Left lung (tissue), 10 donors: ENCODE data around the gene CASP8AP2. TPM values are rescaled to one million over a fixed set of nuclear protein-coding genes. Genes with fewer than 3 reads are reported as not detected.

ENCODE experiments used
- ATAC-seq: fragments of 200-7000 bp; cut with Tn5 transposase; one replicate; pipeline ENCODE4 v1.9.1; 2020; ENCODE audit warnings: moderate library complexity
- DNase-seq, 4 donors: peaks; one replicate each; pipeline ENCODE4 v3.0.0-alpha.2; 2013 to 2020
- H3K27ac ChIP-seq, 2 donors: fragments of 200-600 bp; sonication (generic) in 1 of 2; one replicate each; pipeline versions ENCODE4 v1.5.0 to v1.8.0; 2020 to 2021
- H3K27me3 ChIP-seq, 2 donors: fragments of 200-600 bp; sonication (generic) in 1 of 2; one replicate each; pipeline versions ENCODE4 v1.5.0 to v1.8.0; 2020 to 2021
- H3K36me3 ChIP-seq, 2 donors: fragments of 200-600 bp; sonication (generic) in 1 of 2; one replicate each; pipeline versions ENCODE4 v1.5.0 to v1.8.0; 2020 to 2021
- H3K4me1 ChIP-seq, 2 donors: fragments of 200-600 bp; one replicate each; pipeline ENCODE4 v1.8.0; 2021
- H3K4me3 ChIP-seq, 2 donors: fragments of 200-600 bp; sonication (generic) in 1 of 2; one replicate each; pipeline versions ENCODE4 v1.5.0 to v1.8.0; 2020 to 2021; ENCODE audit warnings: mild to moderate bottlenecking in 1 of 2
- H3K9me3 ChIP-seq, 2 donors: fragments of 200-600 bp; sonication (generic) in 1 of 2; one replicate each; pipeline versions ENCODE4 v1.5.0 to v1.8.0; 2020 to 2021
- intact Hi-C, 2 donors: fragments of 100-400 bp; cut with DNase I; formaldehyde crosslinking; loops; one replicate each; pipeline versions ENCODE4 v1.11.2 to v1.14.2; 2022
- polyA plus RNA-seq, 6 donors: library from polyadenylated mRNA; unstranded; fragments of 120-200 nt; gene quantifications; one replicate each; pipeline ENCODE4 v1.2.1, GENCODE V29; 2013; ENCODE audit not compliant: insufficient read length in 6 of 6
- total RNA-seq, 2 donors: library from RNA; stranded (reverse); fragmentation: NEBNext Ultra II Directional; extraction: Animal tissue kit (Norgen Biotek cat#: 25700); gene quantifications; one replicate each; pipeline ENCODE4 v1.2.1, GENCODE V29; 2021
- TF ChIP-seq, protein P1 (sequence below), 2 donors: fragments of 200-600 bp; sonication (generic) in 1 of 2; IDR thresholded peaks; one replicate each; pipeline versions ENCODE4 v1.5.0 to v1.8.0; 2021; ENCODE audit warnings: antibody characterized with exemption in 2 of 2
- donor health status: DM: no; HTN: yes; CAD: no.
- donor health status: DM: no; HTN: no; CAD: no.

Gene CASP8AP2
- total and polyA plus RNA-seq, 8 donors = 15.9 to 30.0 (median 23.5) TPM

DNA sequence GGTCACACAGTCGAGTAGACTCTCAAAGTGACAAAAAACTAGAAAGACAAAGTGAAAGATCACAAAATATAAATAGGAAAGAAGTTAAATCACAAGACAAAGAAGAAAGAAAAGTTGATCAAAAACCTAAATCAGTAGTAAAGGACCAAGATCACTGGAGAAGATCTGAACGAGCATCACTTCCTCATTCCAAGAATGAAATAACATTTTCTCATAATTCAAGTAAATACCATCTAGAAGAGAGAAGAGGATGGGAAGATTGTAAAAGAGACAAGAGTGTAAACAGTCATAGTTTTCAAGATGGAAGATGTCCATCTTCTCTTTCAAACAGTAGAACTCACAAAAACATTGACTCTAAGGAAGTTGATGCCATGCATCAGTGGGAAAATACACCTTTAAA, 33.0 kb downstream of the CASP8AP2 start:
- no peak overlapping the region for H3K4me3 ChIP-seq
- intact Hi-C loops = no loop called here
- no peaks in the 10 kb centered on the region for H3K9me3 ChIP-seq
- ATAC-seq (no peak), DNase-seq (no peak)
- no peaks in the 10 kb centered on the region for H3K27me3 ChIP-seq
- TF ChIP-seq, protein P1, sequence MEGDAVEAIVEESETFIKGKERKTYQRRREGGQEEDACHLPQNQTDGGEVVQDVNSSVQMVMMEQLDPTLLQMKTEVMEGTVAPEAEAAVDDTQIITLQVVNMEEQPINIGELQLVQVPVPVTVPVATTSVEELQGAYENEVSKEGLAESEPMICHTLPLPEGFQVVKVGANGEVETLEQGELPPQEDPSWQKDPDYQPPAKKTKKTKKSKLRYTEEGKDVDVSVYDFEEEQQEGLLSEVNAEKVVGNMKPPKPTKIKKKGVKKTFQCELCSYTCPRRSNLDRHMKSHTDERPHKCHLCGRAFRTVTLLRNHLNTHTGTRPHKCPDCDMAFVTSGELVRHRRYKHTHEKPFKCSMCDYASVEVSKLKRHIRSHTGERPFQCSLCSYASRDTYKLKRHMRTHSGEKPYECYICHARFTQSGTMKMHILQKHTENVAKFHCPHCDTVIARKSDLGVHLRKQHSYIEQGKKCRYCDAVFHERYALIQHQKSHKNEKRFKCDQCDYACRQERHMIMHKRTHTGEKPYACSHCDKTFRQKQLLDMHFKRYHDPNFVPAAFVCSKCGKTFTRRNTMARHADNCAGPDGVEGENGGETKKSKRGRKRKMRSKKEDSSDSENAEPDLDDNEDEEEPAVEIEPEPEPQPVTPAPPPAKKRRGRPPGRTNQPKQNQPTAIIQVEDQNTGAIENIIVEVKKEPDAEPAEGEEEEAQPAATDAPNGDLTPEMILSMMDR (IDR thresholded peaks at IDR 0.05) = no peak
- H3K4me1 ChIP-seq = no peaks in the 10 kb centered on the region
- no peak overlapping the region for H3K27ac ChIP-seq
- peaks cover 0 to 96% of the 10 kb centered on the region in 2 donors for H3K36me3 ChIP-seq

DNA sequence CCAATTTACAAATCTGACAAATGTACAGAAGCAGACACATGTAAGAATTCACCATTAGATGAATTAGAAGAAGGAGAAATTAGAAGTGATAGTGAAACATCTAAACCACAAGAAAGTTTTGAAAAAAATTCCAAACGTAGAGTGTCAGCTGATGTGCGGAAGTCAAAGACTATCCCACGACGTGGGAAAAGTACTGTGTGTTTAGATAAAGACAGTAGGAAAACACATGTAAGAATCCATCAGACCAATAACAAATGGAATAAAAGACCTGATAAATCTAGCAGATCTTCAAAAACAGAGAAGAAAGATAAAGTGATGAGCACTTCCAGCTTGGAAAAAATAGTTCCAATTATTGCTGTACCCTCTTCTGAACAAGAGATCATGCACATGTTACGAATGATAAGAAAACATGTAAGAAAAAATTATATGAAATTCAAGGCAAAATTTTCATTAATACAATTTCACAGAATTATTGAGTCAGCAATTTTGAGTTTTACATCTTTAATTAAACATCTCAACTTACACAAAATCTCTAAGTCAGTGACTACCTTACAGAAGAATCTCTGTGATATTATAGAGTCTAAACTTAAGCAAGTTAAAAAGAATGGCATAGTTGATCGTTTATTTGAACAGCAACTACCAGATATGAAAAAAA, 36.5 kb downstream of the CASP8AP2 start:
- ATAC-seq (no peak), DNase-seq (no peak)
- TF ChIP-seq, protein P1 (IDR thresholded peaks at IDR 0.05) = no peak
- Histone ChIP-seq H3K27me3 (no peaks in the 10 kb centered on the region), H3K36me3 (peaks cover 0 to 90% of the 10 kb centered on the region in 2 donors), H3K4me1 (no peaks in the 10 kb centered on the region), H3K9me3 (no peaks in the 10 kb centered on the region), H3K4me3 (no peak overlapping the region), H3K27ac (no peak overlapping the region)
- intact Hi-C loops = no loop called here

DNA sequence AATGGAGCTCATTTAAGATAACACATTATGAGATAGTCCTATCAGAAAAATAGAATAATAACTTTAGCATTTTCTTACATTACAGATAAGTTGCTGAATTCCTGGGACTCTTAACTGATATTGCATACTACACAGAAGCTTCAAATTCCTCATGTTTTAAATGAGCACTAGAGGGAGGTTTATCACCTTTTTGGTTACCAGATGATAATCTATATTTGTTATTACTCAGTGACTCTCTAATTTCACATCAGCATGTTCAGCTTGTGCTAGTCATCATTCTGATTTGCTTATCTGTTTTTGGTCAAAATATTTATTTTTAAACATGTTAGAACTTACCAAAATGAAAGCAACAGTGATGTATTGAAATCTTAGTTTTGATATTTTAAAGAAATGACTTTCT, 44.0 kb downstream of the CASP8AP2 start:
- peaks cover 0 to 57% of the 10 kb centered on the region in 2 donors for H3K36me3 ChIP-seq
- ATAC-seq (no peak), DNase-seq (no peak)
- H3K27me3 ChIP-seq = no peaks in the 10 kb centered on the region
- no peak overlapping the region for H3K4me3 ChIP-seq
- H3K4me1 ChIP-seq = no peaks in the 10 kb centered on the region
- TF ChIP-seq, protein P1 (IDR thresholded peaks at IDR 0.05) = no peak
- intact Hi-C loops = no loop called here
- H3K9me3 ChIP-seq = no peaks in the 10 kb centered on the region
- no peak overlapping the region for H3K27ac ChIP-seq

DNA sequence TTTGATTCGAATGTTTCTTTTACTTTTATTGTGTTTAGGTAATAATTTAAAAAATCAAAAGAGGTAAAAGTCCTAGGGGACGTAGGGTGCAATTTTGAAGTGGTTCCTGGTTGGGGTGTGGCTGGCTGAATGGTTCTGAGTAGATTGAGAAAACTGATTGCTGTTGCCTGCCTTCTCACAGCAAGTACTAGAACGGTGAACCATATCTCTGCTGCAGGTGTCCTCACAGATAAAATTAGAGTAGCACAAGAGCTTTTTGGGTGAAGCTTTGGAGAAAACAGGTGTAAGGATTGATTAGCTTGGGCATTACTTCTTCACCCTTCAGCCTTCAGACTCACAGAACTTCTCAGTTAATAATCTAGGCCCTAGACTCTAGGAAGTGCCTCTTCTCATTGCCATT, 44.8 kb downstream of the CASP8AP2 start:
- H3K9me3 ChIP-seq = no peaks in the 10 kb centered on the region
- ATAC-seq (no peak), DNase-seq (no peak)
- H3K4me1 ChIP-seq = no peaks in the 10 kb centered on the region
- TF ChIP-seq, protein P1 (IDR thresholded peaks at IDR 0.05) = no peak
- no peak overlapping the region for H3K4me3 ChIP-seq
- H3K27ac ChIP-seq = no peak overlapping the region
- H3K36me3 ChIP-seq = peaks cover 0 to 50% of the 10 kb centered on the region in 2 donors
- no peaks in the 10 kb centered on the region for H3K27me3 ChIP-seq
- intact Hi-C loops = no loop called here

DNA sequence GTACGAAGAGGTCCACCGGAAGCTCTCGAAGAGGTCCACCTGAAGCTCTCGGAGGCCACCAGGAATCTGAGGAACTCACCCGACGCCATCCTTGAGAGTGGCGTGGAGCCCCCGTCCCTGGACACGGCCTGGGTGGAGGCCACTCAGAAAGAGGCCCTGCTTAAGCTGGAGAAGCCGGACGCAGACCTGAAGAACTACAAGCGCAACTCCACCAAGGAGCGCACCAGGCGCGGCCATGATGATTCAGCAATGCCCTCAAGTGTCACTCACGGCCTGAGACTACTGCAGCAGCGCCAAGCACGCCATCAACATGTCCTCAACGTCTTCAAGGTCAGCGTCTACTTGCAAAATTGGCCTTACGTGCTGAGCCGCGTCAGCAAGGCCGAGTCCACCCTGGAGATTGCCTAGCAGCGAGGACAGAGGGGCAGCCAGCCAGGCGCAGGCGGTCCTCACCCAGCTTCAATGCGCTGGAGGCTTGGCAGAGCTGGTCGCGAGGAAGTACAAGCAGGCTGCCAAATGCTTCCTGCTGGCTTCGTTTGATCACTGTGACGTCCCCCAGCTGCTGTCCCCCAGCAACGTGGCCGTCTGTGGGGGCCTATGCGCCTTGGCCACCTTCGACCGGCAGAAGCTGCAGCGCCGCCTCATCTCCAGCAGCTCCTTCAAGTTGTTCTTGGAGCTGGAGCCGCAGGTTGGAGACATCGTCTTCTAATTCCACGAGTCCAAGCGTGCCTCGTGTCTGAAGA, 56.9 kb downstream of the CASP8AP2 start:
- no peak overlapping the region for H3K27ac ChIP-seq
- intact Hi-C loops = no loop called here

More for the DNA sequence above, 56.9 kb downstream of the CASP8AP2 start:
- Histone ChIP-seq H3K36me3 (no peaks in the 10 kb centered on the region), H3K9me3 (no peaks in the 10 kb centered on the region), H3K4me3 (no peak overlapping the region), H3K27me3 (peaks cover 27 to 53% of the 10 kb centered on the region in 2 donors), H3K4me1 (no peaks in the 10 kb centered on the region)
- ATAC-seq = no peak
- TF ChIP-seq, protein P1 (IDR thresholded peaks at IDR 0.05) = no peak
- DNase-seq = peak in 1 of 4 donors; percentile 61
